ENCODE data around the gene FAM210A.

DNA sequence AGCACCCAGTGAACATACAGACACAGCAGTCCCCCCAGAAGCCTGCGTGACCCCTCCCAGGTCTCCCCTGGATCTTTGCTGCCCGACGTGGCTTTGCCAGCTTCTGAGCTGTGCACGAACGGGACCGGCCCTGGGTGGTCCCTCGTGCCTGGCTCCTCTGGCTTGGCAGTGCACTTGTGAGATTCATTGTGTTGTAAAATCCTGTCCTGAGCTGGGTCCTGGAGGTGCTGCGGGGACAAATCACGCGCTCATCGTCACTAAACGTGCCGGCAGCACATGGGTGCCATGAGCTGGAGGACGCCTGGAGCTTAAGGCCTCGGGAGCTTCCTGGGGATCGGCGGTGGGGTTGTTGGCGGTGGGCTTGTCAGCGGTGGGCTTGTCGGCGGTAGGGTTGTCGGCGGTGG lies 104.9 kb downstream of the FAM210A start:
- TF ChIP-seq, protein P1, sequence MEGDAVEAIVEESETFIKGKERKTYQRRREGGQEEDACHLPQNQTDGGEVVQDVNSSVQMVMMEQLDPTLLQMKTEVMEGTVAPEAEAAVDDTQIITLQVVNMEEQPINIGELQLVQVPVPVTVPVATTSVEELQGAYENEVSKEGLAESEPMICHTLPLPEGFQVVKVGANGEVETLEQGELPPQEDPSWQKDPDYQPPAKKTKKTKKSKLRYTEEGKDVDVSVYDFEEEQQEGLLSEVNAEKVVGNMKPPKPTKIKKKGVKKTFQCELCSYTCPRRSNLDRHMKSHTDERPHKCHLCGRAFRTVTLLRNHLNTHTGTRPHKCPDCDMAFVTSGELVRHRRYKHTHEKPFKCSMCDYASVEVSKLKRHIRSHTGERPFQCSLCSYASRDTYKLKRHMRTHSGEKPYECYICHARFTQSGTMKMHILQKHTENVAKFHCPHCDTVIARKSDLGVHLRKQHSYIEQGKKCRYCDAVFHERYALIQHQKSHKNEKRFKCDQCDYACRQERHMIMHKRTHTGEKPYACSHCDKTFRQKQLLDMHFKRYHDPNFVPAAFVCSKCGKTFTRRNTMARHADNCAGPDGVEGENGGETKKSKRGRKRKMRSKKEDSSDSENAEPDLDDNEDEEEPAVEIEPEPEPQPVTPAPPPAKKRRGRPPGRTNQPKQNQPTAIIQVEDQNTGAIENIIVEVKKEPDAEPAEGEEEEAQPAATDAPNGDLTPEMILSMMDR (IDR thresholded peaks at IDR 0.05) = no peak
- no peak for TF ChIP-seq EP300 (IDR thresholded peaks at IDR 0.05)
